Natural killer cell (primary cell): ENCODE measurements around the gene CCDC127. TPM values are rescaled to one million over a fixed set of nuclear protein-coding genes. Genes with fewer than 3 reads are reported as not detected.
"Not testable (repeated sequence)": the region's sequence is repeated elsewhere in the genome, so short reads cannot be mapped to it uniquely, and the experiment has no call there.

ENCODE experiments used
- ATAC-seq, 3 donors: fragments of 150-1000 bp in 2 of 3; fragments of 200-7000 bp in 1 of 3; cut with Tn5 transposase; 1 replicate in 1 of 3; 2 replicates in 2 of 3; pipeline ENCODE4 v1.10.0; 2021; ENCODE audit warnings: mild to moderate bottlenecking in 2 of 3, moderate library complexity in 2 of 3
- DNase-seq, 2 donors: peaks; one replicate each; pipeline versions ENCODE4 v3.0.0 to v3.0.0-alpha.2; 2013 to 2021; ENCODE audit warnings: mixed read lengths in 1 of 2
- H3K27ac ChIP-seq: one replicate; pipeline ENCODE4 v1.5.1; 2013; ENCODE audit warnings: mild to moderate bottlenecking, low read length
- H3K27me3 ChIP-seq: one replicate; pipeline ENCODE4 v1.6.1; 2013; ENCODE audit warnings: low read length; ENCODE audit not compliant: control insufficient read depth, insufficient read depth
- H3K36me3 ChIP-seq: one replicate; pipeline ENCODE4 v1.6.1; 2013; ENCODE audit warnings: low read length; ENCODE audit not compliant: control insufficient read depth, insufficient read depth
- H3K4me1 ChIP-seq: one replicate; pipeline ENCODE4 v1.6.1; 2013; ENCODE audit warnings: low read length; ENCODE audit not compliant: control insufficient read depth, insufficient read depth
- H3K4me3 ChIP-seq: one replicate; pipeline ENCODE4 v1.5.1; 2013; ENCODE audit warnings: low read length
- H3K9me3 ChIP-seq: one replicate; pipeline ENCODE4 v1.6.1; 2013; ENCODE audit warnings: low read length; ENCODE audit not compliant: control insufficient read depth, insufficient read depth
- H3K27ac Mint-ChIP-seq, 2 donors: one replicate each; pipeline ENCODE4 v1.8.0; 2022; ENCODE audit warnings: mild to moderate bottlenecking in 2 of 2, mixed read lengths in 2 of 2, moderate library complexity in 1 of 2
- H3K27me3 Mint-ChIP-seq, 2 donors: one replicate each; pipeline ENCODE4 v1.8.0; 2022; ENCODE audit warnings: low read depth in 2 of 2, mixed read lengths in 2 of 2
- H3K36me3 Mint-ChIP-seq: one replicate; pipeline ENCODE4 v1.8.0; 2022; ENCODE audit warnings: mixed read lengths
- H3K4me1 Mint-ChIP-seq, 2 donors: one replicate each; pipeline ENCODE4 v1.8.0; 2022; ENCODE audit warnings: mixed read lengths in 2 of 2
- H3K4me3 Mint-ChIP-seq: one replicate; pipeline ENCODE4 v1.8.0; 2022; ENCODE audit warnings: mild to moderate bottlenecking, moderate library complexity, mixed read lengths
- H3K9me3 Mint-ChIP-seq, 2 donors: one replicate each; pipeline ENCODE4 v1.8.0; 2022; ENCODE audit warnings: mixed read lengths in 2 of 2
- CTCF ChIP-seq: fragments of 200-600 bp; IDR thresholded peaks from one replicate; pipeline ENCODE4 v1.8.0; 2022; ENCODE audit warnings: antibody characterized with exemption
- WGBS: methylation state at CpG from one replicate; pipeline ENCODE4 v1.1.7; 2013; ENCODE audit warnings: missing lambda C conversion rate; ENCODE audit not compliant: insufficient coverage; 5-methylcytosine and 5-hydroxymethylcytosine counted together
- intact Hi-C: fragments of 100-400 bp; cut with micrococcal nuclease; formaldehyde crosslinking; loops from one replicate; pipeline ENCODE4 v1.14.2; 2022
- total RNA-seq, 4 donors: library from RNA; stranded (reverse); fragments of 120-200 nt in 1 of 4; gene quantifications; one replicate each; pipeline versions ENCODE4 v1.2.3 to v1.2.4, GENCODE V29; 2013 to 2022

CCDC127 gene
- total RNA-seq, 3 donors from 2014 or later (not counting 1 experiment from before 2014, with no cell fraction given), result 4.4 to 6.2 (median 5.4) TPM

DNA sequence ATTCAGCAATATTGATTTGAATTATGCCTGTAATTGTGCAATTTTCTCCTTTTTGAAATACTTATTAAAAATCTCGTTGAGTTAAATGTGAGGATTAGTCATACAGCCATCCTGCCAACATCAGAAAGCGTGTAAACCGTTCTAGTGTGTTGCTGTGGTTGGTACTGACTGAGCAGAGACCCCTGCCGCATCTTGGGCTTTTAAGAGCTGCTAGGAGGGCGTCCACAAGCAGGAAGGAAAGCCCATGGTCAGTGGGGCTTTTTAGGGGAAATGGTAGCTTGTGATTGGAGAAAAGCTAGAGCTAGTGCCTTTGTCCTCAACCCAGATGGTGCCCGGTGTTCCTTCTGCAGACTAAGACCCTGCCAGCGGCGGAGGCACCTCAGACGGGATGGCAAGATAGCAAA, 1.5 kb upstream of the CCDC127 start:
- Mint-ChIP-seq H3K4me1 (peaks cover 52 to 57% of the 10 kb centered on the region in 2 donors), H3K27me3 (no peaks in the 10 kb centered on the region), H3K4me3 (peak overlapping the region; percentile 95), H3K27ac (peak overlapping the region; percentile 95 to 96), H3K9me3 (no peaks in the 10 kb centered on the region), H3K36me3 (no peaks in the 10 kb centered on the region)
- peak overlapping the region; percentile 83 for H3K27ac ChIP-seq
- H3K4me1 ChIP-seq, result peaks cover 16% of the 10 kb centered on the region
- H3K36me3 ChIP-seq, result peaks cover 2% of the 10 kb centered on the region
- no peaks in the 10 kb centered on the region for H3K9me3 ChIP-seq
- no peaks in the 10 kb centered on the region for H3K27me3 ChIP-seq
- ATAC-seq (peak in 2 of 3 donors; percentile 26 to 50), DNase-seq (peak; percentile 47 to 57)
- 1% methylated on average over 9 of the region's 9 CpGs for WGBS
- no peak for TF ChIP-seq CTCF
- peak overlapping the region; percentile 98 for H3K4me3 ChIP-seq
- intact Hi-C loops, result loop anchor here (2.0 kb wide), 1 partner anchor 51 kb away; the partner anchor contains the start of gene PDCD6

DNA sequence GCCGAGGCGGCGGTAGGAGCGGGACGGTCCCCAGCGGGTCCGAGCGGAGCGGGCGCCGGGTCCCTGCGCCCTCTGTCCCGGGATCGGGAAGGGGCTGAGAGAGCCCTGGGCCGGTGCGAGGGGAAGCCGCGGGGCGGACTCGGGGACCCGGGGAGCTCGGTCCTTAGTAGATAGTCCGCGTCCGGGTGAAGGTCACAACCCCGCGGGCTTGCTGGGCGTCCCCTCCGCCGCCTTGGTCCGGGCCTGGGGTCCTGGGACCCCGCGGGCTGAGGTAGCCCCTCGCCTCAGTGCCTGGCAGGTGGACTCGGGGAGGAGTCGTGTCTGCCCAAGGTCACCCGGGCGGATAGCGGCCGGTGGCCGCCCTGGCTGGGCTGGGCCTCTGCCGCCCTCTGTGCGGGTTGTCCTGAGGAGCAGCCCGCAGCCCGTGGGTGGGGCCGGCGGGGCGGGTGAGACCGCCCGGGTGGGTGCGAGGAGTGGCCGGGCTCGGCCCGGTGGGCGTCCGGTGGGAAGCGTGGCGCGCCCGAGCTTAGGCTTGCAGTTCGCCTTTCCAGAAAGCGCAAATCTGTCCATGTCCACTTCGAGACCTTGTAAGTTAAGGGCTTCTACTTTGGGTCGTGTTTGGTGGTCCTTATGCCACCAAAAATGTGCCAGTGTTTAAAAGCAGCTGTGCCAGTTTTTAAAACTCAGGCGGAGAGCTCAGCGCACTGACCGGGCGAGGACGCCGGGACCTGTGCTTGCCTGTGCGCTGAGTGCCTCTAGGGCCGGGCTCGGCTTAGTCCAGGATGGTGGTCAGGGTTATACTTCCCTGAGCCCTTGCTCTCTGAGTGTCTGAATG, 721 bp upstream of the CCDC127 start:
- H3K27me3 ChIP-seq, result no peaks in the 10 kb centered on the region
- peak; percentile 23 to 46 for DNase-seq
- H3K9me3 ChIP-seq, result no peaks in the 10 kb centered on the region
- Mint-ChIP-seq H3K9me3 (no peaks in the 10 kb centered on the region), H3K4me1 (peaks cover 59% of the 10 kb centered on the region in 2 donors), H3K27ac (peak overlapping the region; percentile 95 to 96), H3K36me3 (no peaks in the 10 kb centered on the region), H3K4me3 (peak overlapping the region; percentile 95), H3K27me3 (no peaks in the 10 kb centered on the region)
- ATAC-seq, result peak; percentile 1 to 20 (median 17)
- H3K4me3 ChIP-seq, result peak overlapping the region; percentile 98
- H3K4me1 ChIP-seq, result peaks cover 16% of the 10 kb centered on the region
- peak overlapping the region; percentile 83 for H3K27ac ChIP-seq
- no peak for TF ChIP-seq CTCF
- under 1% methylated on average over 73 of the region's 73 CpGs for WGBS
- intact Hi-C loops, result loop anchor here (2.0 kb wide), 1 partner anchor 52 kb away; the partner anchor contains the start of gene PDCD6
- H3K36me3 ChIP-seq, result peaks cover 5% of the 10 kb centered on the region

GRCh38 chr5:216076-216475, 1.9 kb downstream of the CCDC127 start:
- H3K27me3 ChIP-seq, H3K27ac Mint-ChIP-seq, DNase-seq, H3K9me3 ChIP-seq, H3K27ac ChIP-seq, H3K4me3 ChIP-seq, H3K27me3 Mint-ChIP-seq, ATAC-seq, H3K36me3 ChIP-seq, H3K36me3 Mint-ChIP-seq, intact Hi-C loops, H3K4me3 Mint-ChIP-seq, H3K9me3 Mint-ChIP-seq: not testable (repeated sequence)
- H3K4me1 Mint-ChIP-seq, result peaks cover 44 to 50% of the 10 kb centered on the region in 2 donors
- 100% methylated on average over 3 of the region's 10 CpGs for WGBS
- H3K4me1 ChIP-seq, result peaks cover 11% of the 10 kb centered on the region

- 88% methylated on average over 1 of the region's 2 CpGs for WGBS
- H3K36me3 ChIP-seq, H3K27ac ChIP-seq, H3K36me3 Mint-ChIP-seq, H3K27me3 Mint-ChIP-seq, DNase-seq, ATAC-seq, intact Hi-C loops, H3K4me3 ChIP-seq, H3K9me3 ChIP-seq, H3K27me3 ChIP-seq, H3K4me1 ChIP-seq, H3K9me3 Mint-ChIP-seq: not testable (repeated sequence)
- H3K4me3 Mint-ChIP-seq, result peak overlapping the region; percentile 47
- H3K4me1 Mint-ChIP-seq, result peaks cover 40 to 45% of the 10 kb centered on the region in 2 donors
- H3K27ac Mint-ChIP-seq, result peak overlapping the region; percentile 21 to 33
Observed at GRCh38 chr5:215256-215655, 2.7 kb downstream of the CCDC127 start.
